Neural cell (in vitro differentiated cells): ENCODE data around the gene VPS26B. TPM values are rescaled to one million over a fixed set of nuclear protein-coding genes. Genes with fewer than 3 reads are reported as not detected.

Experiments
- H2AFZ ChIP-seq: fragments of 200-600, 300-800 bp; sonication (generic), shearing (Covaris generic); 2 replicates; pipeline ENCODE4 v1.6.0; 2014; ENCODE audit warnings: low read depth, mild to moderate bottlenecking, antibody characterized with exemption, low read length, moderate library complexity
- H3F3A ChIP-seq: fragments of 200-600 bp; shearing (Covaris generic); 2 replicates; pipeline ENCODE4 v1.6.1; 2016; ENCODE audit warnings: mild to moderate bottlenecking, moderate library complexity, mixed read lengths, antibody characterized with exemption, low read length; ENCODE audit not compliant: insufficient read depth, poor library complexity, severe bottlenecking
- H3K27ac ChIP-seq: fragments of 200-600, 300-800 bp; sonication (generic), shearing (Covaris generic); 2 replicates; pipeline ENCODE4 v1.5.1; 2014; ENCODE audit warnings: mild to moderate bottlenecking, low read length, moderate library complexity
- H3K27me3 ChIP-seq: fragments of 300-800, 200-600 bp; sonication (generic), shearing (Covaris generic); 2 replicates; pipeline ENCODE4 v1.6.0; 2014; ENCODE audit warnings: mild to moderate bottlenecking, low read depth, low read length, moderate library complexity; ENCODE audit not compliant: insufficient read depth
- H3K36me3 ChIP-seq: fragments of 300-800, 200-600 bp; sonication (generic), shearing (Covaris generic); 2 replicates; pipeline ENCODE4 v1.5.1; 2014; ENCODE audit warnings: mild to moderate bottlenecking, antibody characterized with exemption, low read length, moderate library complexity; ENCODE audit not compliant: insufficient read depth
- H3K4me2 ChIP-seq: fragments of 300-800, 200-600 bp; sonication (generic), shearing (Covaris generic); 2 replicates; pipeline ENCODE4 v1.6.0; 2014; ENCODE audit warnings: mild to moderate bottlenecking, low read length
- H3K4me3 ChIP-seq: fragments of 300-800, 200-600 bp; sonication (generic), shearing (Covaris generic); 2 replicates; pipeline ENCODE4 v1.5.1; 2014; ENCODE audit warnings: mild to moderate bottlenecking, low read length, moderate library complexity
- H3K79me2 ChIP-seq: fragments of 200-600 bp; shearing (Covaris generic); replicated peaks from 2 replicates; pipeline ENCODE4 v1.6.0; 2014; ENCODE audit warnings: mild to moderate bottlenecking, low read length, moderate library complexity; ENCODE audit not compliant: insufficient read depth
- H3K9ac ChIP-seq: fragments of 300-800, 200-600 bp; sonication (generic), shearing (Covaris generic); 2 replicates; pipeline ENCODE4 v1.6.1; 2016; ENCODE audit warnings: mild to moderate bottlenecking, low read length, mixed read lengths
- H3K9me2 ChIP-seq: fragments of 200-600 bp; shearing (Covaris generic); 2 replicates; pipeline ENCODE4 v1.6.1; 2016; ENCODE audit warnings: mild to moderate bottlenecking, low read length, mixed read lengths; ENCODE audit not compliant: insufficient read depth
- H3K9me3 ChIP-seq: fragments of 200-600, 300-800 bp; sonication (generic), shearing (Covaris generic); 2 replicates; pipeline ENCODE4 v1.6.1; 2016; ENCODE audit warnings: mild to moderate bottlenecking, mixed run types, low read length, moderate library complexity, mixed read lengths
- H4K20me1 ChIP-seq: fragments of 200-600 bp; shearing (Covaris generic); 2 replicates; pipeline ENCODE4 v1.6.1; 2016; ENCODE audit warnings: mild to moderate bottlenecking, mixed run types; ENCODE audit not compliant: insufficient read depth
- EP300 ChIP-seq: fragments of 450-650 bp; conservative IDR thresholded peaks from 2 replicates; pipeline ENCODE4 v1.6.1; 2014; ENCODE audit warnings: antibody characterized with exemption, mild to moderate bottlenecking, moderate library complexity; ENCODE audit not compliant: poor library complexity, severe bottlenecking
- EZH2 ChIP-seq: fragments of 200-600, 300-800 bp; shearing (Covaris generic), sonication (generic); IDR thresholded peaks from 2 replicates; pipeline ENCODE4 v1.6.1; 2014; ENCODE audit warnings: antibody characterized with exemption, low read length, borderline replicate concordance, mild to moderate bottlenecking; ENCODE audit not compliant: insufficient read depth, poor library complexity, severe bottlenecking
- MXI1 ChIP-seq: fragments of 450-650 bp; conservative IDR thresholded peaks from 2 replicates; pipeline ENCODE4 v1.6.1; 2014; ENCODE audit warnings: antibody characterized with exemption, mild to moderate bottlenecking; ENCODE audit not compliant: poor library complexity, severe bottlenecking
- POLR2AphosphoS5 ChIP-seq: IDR thresholded peaks from 2 replicates; pipeline ENCODE4 v1.6.1; 2012
- RAD21 ChIP-seq: fragments of 450-650 bp; conservative IDR thresholded peaks from 2 replicates; pipeline ENCODE4 v1.6.1; 2014; ENCODE audit warnings: antibody characterized with exemption, mild to moderate bottlenecking, moderate library complexity
- REST ChIP-seq: IDR thresholded peaks from 2 replicates; pipeline ENCODE4 v1.6.1; 2012; ENCODE audit warnings: borderline replicate concordance
- SMC3 ChIP-seq: fragments of 450-650 bp; conservative IDR thresholded peaks from 2 replicates; pipeline ENCODE4 v1.6.1; 2014; ENCODE audit warnings: antibody characterized with exemption, mild to moderate bottlenecking, moderate library complexity; ENCODE audit not compliant: poor library complexity
- TAF1 ChIP-seq: IDR thresholded peaks from 2 replicates; pipeline ENCODE4 v1.6.1; 2012; ENCODE audit warnings: low read depth
- polyA plus RNA-seq: library from polyadenylated mRNA; depleted of rRNA; stranded (reverse); fragments of >200 nt; gene quantifications from 2 replicates; pipeline ENCODE4 v1.2.3, GENCODE V29; 2014
- TF ChIP-seq, protein P1 (sequence below): fragments of 450-650 bp; IDR thresholded peaks from 2 replicates; pipeline ENCODE4 v1.5.1; 2014; ENCODE audit warnings: antibody characterized with exemption, mild to moderate bottlenecking, moderate library complexity; ENCODE audit not compliant: poor library complexity, severe bottlenecking

The VPS26B gene
- polyA plus RNA-seq, 1 donor from 2014 or later, result 72.6 TPM

DNA sequence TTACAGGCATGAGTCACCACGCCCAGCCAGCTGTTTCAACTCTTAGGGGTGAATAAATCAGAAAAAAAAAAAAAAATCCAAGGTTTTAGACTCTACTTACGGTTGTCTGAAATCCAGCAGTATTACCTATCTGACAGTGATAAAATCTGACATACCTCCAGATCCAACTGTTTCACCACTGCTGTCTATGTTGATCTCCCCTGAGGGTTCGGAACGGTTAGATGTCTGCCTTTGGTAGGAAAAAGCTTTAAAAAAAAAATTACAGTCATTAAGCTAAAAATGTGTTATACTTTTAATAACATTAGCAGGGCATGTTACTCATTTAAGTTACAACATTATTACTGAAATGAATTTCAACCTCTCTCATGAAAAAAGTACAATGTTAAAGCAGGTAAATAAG, 21.8 kb upstream of the VPS26B start (continued):
- TF ChIP-seq SMC3 (no peak), RAD21 (no peak)

DNA sequence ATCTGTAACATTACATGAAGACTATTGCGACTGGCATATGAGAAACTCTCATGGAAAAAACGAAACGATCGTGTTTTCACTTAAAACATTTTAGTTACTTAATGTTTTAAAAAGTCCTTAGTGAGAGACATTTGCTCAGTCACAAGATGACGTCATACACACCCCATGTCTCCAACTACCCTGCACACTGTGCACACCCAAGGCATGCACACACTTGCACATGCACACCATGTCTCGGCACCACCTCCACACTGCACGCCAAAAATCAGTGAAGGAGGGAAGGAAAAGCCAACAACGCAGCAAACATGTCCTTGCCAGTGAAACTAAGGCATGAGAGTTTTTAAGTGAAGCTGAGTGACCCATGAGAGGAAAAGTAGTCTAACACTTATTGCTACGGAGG, 18.7 kb upstream of the VPS26B start:
- Histone ChIP-seq H3K9me2 (no peaks in the 10 kb centered on the region), H3K9me3 (no peaks in the 10 kb centered on the region), H3K27me3 (no peaks in the 10 kb centered on the region), H3K27ac (no peak overlapping the region), H3K79me2 (no peaks in the 10 kb centered on the region), H3K9ac (no peak overlapping the region), H2AFZ (no peak overlapping the region), H4K20me1 (no peaks in the 10 kb centered on the region), H3K4me3 (no peak overlapping the region), H3K4me2 (no peak overlapping the region), H3K36me3 (no peaks in the 10 kb centered on the region), H3F3A (no peaks in the 10 kb centered on the region)
- TF ChIP-seq REST (no peak), TAF1 (no peak), SMC3 (no peak), EZH2 (no peak), RAD21 (no peak), MXI1 (no peak), EP300 (no peak), POLR2AphosphoS5 (no peak)
- TF ChIP-seq, protein P1, sequence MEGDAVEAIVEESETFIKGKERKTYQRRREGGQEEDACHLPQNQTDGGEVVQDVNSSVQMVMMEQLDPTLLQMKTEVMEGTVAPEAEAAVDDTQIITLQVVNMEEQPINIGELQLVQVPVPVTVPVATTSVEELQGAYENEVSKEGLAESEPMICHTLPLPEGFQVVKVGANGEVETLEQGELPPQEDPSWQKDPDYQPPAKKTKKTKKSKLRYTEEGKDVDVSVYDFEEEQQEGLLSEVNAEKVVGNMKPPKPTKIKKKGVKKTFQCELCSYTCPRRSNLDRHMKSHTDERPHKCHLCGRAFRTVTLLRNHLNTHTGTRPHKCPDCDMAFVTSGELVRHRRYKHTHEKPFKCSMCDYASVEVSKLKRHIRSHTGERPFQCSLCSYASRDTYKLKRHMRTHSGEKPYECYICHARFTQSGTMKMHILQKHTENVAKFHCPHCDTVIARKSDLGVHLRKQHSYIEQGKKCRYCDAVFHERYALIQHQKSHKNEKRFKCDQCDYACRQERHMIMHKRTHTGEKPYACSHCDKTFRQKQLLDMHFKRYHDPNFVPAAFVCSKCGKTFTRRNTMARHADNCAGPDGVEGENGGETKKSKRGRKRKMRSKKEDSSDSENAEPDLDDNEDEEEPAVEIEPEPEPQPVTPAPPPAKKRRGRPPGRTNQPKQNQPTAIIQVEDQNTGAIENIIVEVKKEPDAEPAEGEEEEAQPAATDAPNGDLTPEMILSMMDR, result no peak

GRCh38 chr11:134206185-134206584, 18.3 kb upstream of the VPS26B start:
- Histone ChIP-seq H3F3A (no peaks in the 10 kb centered on the region), H3K36me3 (no peaks in the 10 kb centered on the region), H3K9me2 (no peaks in the 10 kb centered on the region), H3K27me3 (no peaks in the 10 kb centered on the region), H4K20me1 (no peaks in the 10 kb centered on the region), H3K4me2 (no peak overlapping the region), H2AFZ (no peak overlapping the region), H3K4me3 (no peak overlapping the region), H3K27ac (no peak overlapping the region), H3K79me2 (no peaks in the 10 kb centered on the region), H3K9me3 (no peaks in the 10 kb centered on the region), H3K9ac (no peak overlapping the region)
- TF ChIP-seq EZH2 (no peak), RAD21 (no peak), POLR2AphosphoS5 (no peak), SMC3 (no peak), EP300 (no peak), MXI1 (no peak), REST (no peak), TAF1 (no peak)
- TF ChIP-seq, protein P1, result no peak
